Thyroid gland (tissue), 4 donors: ENCODE data around the gene SUN3.

Source experiments
- CTCF ChIP-seq, 6 experiments: fragments of 200-600 bp in 3 of 6; fragments of 450-650 bp in 3 of 6; sonication (generic) in 3 of 6; IDR thresholded peaks; one replicate each; pipeline ENCODE4 v1.5.1; 2016 to 2019; ENCODE audit warnings: antibody characterized with exemption in 6 of 6, mild to moderate bottlenecking in 2 of 6, inconsistent platforms in 1 of 6, moderate library complexity in 1 of 6
- POLR2A ChIP-seq, 2 donors: fragments of 450-650 bp; IDR thresholded peaks; one replicate each; pipeline ENCODE4 v1.6.1; 2017; ENCODE audit warnings: antibody characterized with exemption in 2 of 2, mild to moderate bottlenecking in 2 of 2, moderate library complexity in 1 of 2

- TF ChIP-seq POLR2A (IDR thresholded peaks at IDR 0.05), result no peak
- no peak for TF ChIP-seq CTCF (IDR thresholded peaks at IDR 0.05)
Observed at GRCh38 chr7:47949703-47950102, 79.2 kb downstream of the SUN3 start.
